ENCODE data around the gene HEXA.
A peak's percentile ranks its signal among the peaks of the same experiment; 100 is the strongest.

The HEXA gene

GRCh38 chr15:72338148-72338547, 37.7 kb downstream of the HEXA start:
- Histone ChIP-seq H3K4me3 (ENCODE audit: control insufficient read depth in 1 of 7, extremely low read depth in 1 of 7, insufficient read depth in 4 of 7, low read depth in 2 of 7, low read length in 6 of 7) (no peak overlapping the region), H3K27me3 (replicated peaks in 2 of 5; ENCODE audit: control insufficient read depth in 4 of 5, insufficient read depth in 5 of 5, low read length in 4 of 5) (no peaks in the 10 kb centered on the region), H3K9me3 (ENCODE audit: control extremely low read depth in 1 of 5, control insufficient read depth in 4 of 5, insufficient read depth in 2 of 5, low read depth in 1 of 5, low read length in 4 of 5) (peaks cover 0 to 6% (median 0%) of the 10 kb centered on the region in 5 experiments), H3K27ac (ENCODE audit: insufficient read depth in 1 of 2, low read depth in 1 of 2, low read length in 2 of 2, poor library complexity in 1 of 2, severe bottlenecking in 2 of 2) (no peak overlapping the region), H3K4me1 (ENCODE audit: control extremely low read depth in 1 of 4, control insufficient read depth in 4 of 4, insufficient read depth in 4 of 4, low read length in 3 of 4) (no peaks in the 10 kb centered on the region), H3K36me3 (ENCODE audit: control insufficient read depth in 4 of 4, insufficient read depth in 4 of 4, low read length in 3 of 4) (peaks cover 11 to 26% (median 17%) of the 10 kb centered on the region in 4 experiments)
- POLR2A ChIA-PET, result no interaction called here
- no peak for DNase-seq
- WGBS (ENCODE audit: insufficient coverage), result no CpG with 5 or more reads among the region's 2 CpGs
- CTCF ChIA-PET, result interaction anchor here (0.6 to 1.6 kb wide), 6 partner anchors 9 to 1297 kb away, joined by 3 to 4 read pairs (median 3); partner anchors contain the start of gene ARIH1

- ChIA-PET POLR2A (interaction anchor here (0.6 kb wide), 1 partner anchor 139 kb away, joined by 3 read pairs; no protein-coding TSS in a partner anchor), CTCF (no interaction called here)
- H3K4me3 ChIP-seq (ENCODE audit: control insufficient read depth in 1 of 7, extremely low read depth in 1 of 7, insufficient read depth in 4 of 7, low read depth in 2 of 7, low read length in 6 of 7), result no peak overlapping the region
- H3K36me3 ChIP-seq (ENCODE audit: control insufficient read depth in 4 of 4, insufficient read depth in 4 of 4, low read length in 3 of 4), result peaks cover 11 to 12% (median 12%) of the 10 kb centered on the region in 4 experiments
- no peaks in the 10 kb centered on the region for H3K4me1 ChIP-seq (ENCODE audit: control extremely low read depth in 1 of 4, control insufficient read depth in 4 of 4, insufficient read depth in 4 of 4, low read length in 3 of 4)
- WGBS (ENCODE audit: insufficient coverage), result 100% methylated on average over 1 of the region's 2 CpGs
- DNase-seq, result no peak
- H3K27me3 ChIP-seq (replicated peaks in 2 of 5; ENCODE audit: control insufficient read depth in 4 of 5, insufficient read depth in 5 of 5, low read length in 4 of 5), result no peaks in the 10 kb centered on the region
- peaks cover 0 to 6% (median 0%) of the 10 kb centered on the region in 5 experiments for H3K9me3 ChIP-seq (ENCODE audit: control extremely low read depth in 1 of 5, control insufficient read depth in 4 of 5, insufficient read depth in 2 of 5, low read depth in 1 of 5, low read length in 4 of 5)
- H3K27ac ChIP-seq (ENCODE audit: insufficient read depth in 1 of 2, low read depth in 1 of 2, low read length in 2 of 2, poor library complexity in 1 of 2, severe bottlenecking in 2 of 2), result no peak overlapping the region
These were observed 41.0 kb downstream of the HEXA start for GRCh38 chr15:72334842-72335241.

GRCh38 chr15:72331021-72331420, 44.8 kb downstream of the HEXA start:
- H3K4me1 ChIP-seq (ENCODE audit: control extremely low read depth in 1 of 4, control insufficient read depth in 4 of 4, insufficient read depth in 4 of 4, low read length in 3 of 4), result no peaks in the 10 kb centered on the region
- peaks cover 10 to 24% (median 19%) of the 10 kb centered on the region in 4 experiments for H3K36me3 ChIP-seq (ENCODE audit: control insufficient read depth in 4 of 4, insufficient read depth in 4 of 4, low read length in 3 of 4)
- no peak overlapping the region for H3K27ac ChIP-seq (ENCODE audit: insufficient read depth in 1 of 2, low read depth in 1 of 2, low read length in 2 of 2, poor library complexity in 1 of 2, severe bottlenecking in 2 of 2)
- no peak overlapping the region for H3K4me3 ChIP-seq (ENCODE audit: control insufficient read depth in 1 of 7, extremely low read depth in 1 of 7, insufficient read depth in 4 of 7, low read depth in 2 of 7, low read length in 6 of 7)
- no peaks in the 10 kb centered on the region for H3K27me3 ChIP-seq (replicated peaks in 2 of 5; ENCODE audit: control insufficient read depth in 4 of 5, insufficient read depth in 5 of 5, low read length in 4 of 5)
- 100% methylated on average over 3 of the region's 3 CpGs for WGBS (ENCODE audit: insufficient coverage)
- ChIA-PET CTCF (interaction anchor here (0.7 kb wide), 1 partner anchor 12 kb away, joined by 4 read pairs; no protein-coding TSS in a partner anchor), POLR2A (no interaction called here)
- no peak for DNase-seq
- peaks cover 0 to 9% (median 0%) of the 10 kb centered on the region in 5 experiments for H3K9me3 ChIP-seq (ENCODE audit: control extremely low read depth in 1 of 5, control insufficient read depth in 4 of 5, insufficient read depth in 2 of 5, low read depth in 1 of 5, low read length in 4 of 5)

- H3K9me3 ChIP-seq (ENCODE audit: control extremely low read depth in 1 of 5, control insufficient read depth in 4 of 5, insufficient read depth in 2 of 5, low read depth in 1 of 5, low read length in 4 of 5), result peaks cover 0 to 18% (median 0%) of the 10 kb centered on the region in 5 experiments
- H3K27me3 ChIP-seq (replicated peaks in 2 of 5; ENCODE audit: control insufficient read depth in 4 of 5, insufficient read depth in 5 of 5, low read length in 4 of 5), result no peaks in the 10 kb centered on the region
- H3K4me1 ChIP-seq (ENCODE audit: control extremely low read depth in 1 of 4, control insufficient read depth in 4 of 4, insufficient read depth in 4 of 4, low read length in 3 of 4), result peaks cover 4 to 12% (median 10%) of the 10 kb centered on the region in 4 experiments
- no peak for DNase-seq
- no peak overlapping the region for H3K4me3 ChIP-seq (ENCODE audit: control insufficient read depth in 1 of 7, extremely low read depth in 1 of 7, insufficient read depth in 4 of 7, low read depth in 2 of 7, low read length in 6 of 7)
- POLR2A ChIA-PET, result no interaction called here
- CTCF ChIA-PET, result interaction anchor here (0.6 to 1.9 kb wide), 2 partner anchors 14 to 16 kb away, joined by 3 read pairs; no protein-coding TSS in a partner anchor
- H3K27ac ChIP-seq (ENCODE audit: insufficient read depth in 1 of 2, low read depth in 1 of 2, low read length in 2 of 2, poor library complexity in 1 of 2, severe bottlenecking in 2 of 2), result no peak overlapping the region
- WGBS (ENCODE audit: insufficient coverage), result no CpG with 5 or more reads among the region's 1 CpG
- peaks cover 5 to 28% (median 13%) of the 10 kb centered on the region in 4 experiments for H3K36me3 ChIP-seq (ENCODE audit: control insufficient read depth in 4 of 4, insufficient read depth in 4 of 4, low read length in 3 of 4)
These were observed 52.1 kb downstream of the HEXA start for GRCh38 chr15:72323752-72324151.

- DNase-seq, result peak; percentile 88 to 95 (median 91)
- peak within 1 kb of the TSS; percentile 4 to 80 (median 61) for H3K4me3 ChIP-seq (ENCODE audit: control insufficient read depth in 1 of 7, extremely low read depth in 1 of 7, insufficient read depth in 4 of 7, low read depth in 2 of 7, low read length in 6 of 7)
- CTCF ChIA-PET, result no interaction called here
- peaks cover 0 to 8% (median 0%) of the 10 kb centered on the region in 4 experiments for H3K36me3 ChIP-seq (ENCODE audit: control insufficient read depth in 4 of 4, insufficient read depth in 4 of 4, low read length in 3 of 4)
- no peak within 1 kb of the TSS for H3K27ac ChIP-seq (ENCODE audit: insufficient read depth in 1 of 2, low read depth in 1 of 2, low read length in 2 of 2, poor library complexity in 1 of 2, severe bottlenecking in 2 of 2)
- H3K27me3 ChIP-seq (replicated peaks in 2 of 5; ENCODE audit: control insufficient read depth in 4 of 5, insufficient read depth in 5 of 5, low read length in 4 of 5), result peaks cover 0 to 4% (median 0%) of the 10 kb centered on the region in 5 experiments
- peaks cover 4 to 12% (median 10%) of the 10 kb centered on the region in 4 experiments for H3K4me1 ChIP-seq (ENCODE audit: control extremely low read depth in 1 of 4, control insufficient read depth in 4 of 4, insufficient read depth in 4 of 4, low read length in 3 of 4)
- under 1% methylated on average over 43 of the region's 58 CpGs for WGBS (ENCODE audit: insufficient coverage)
- H3K9me3 ChIP-seq (ENCODE audit: control extremely low read depth in 1 of 5, control insufficient read depth in 4 of 5, insufficient read depth in 2 of 5, low read depth in 1 of 5, low read length in 4 of 5), result peaks cover 0 to 13% (median 0%) of the 10 kb centered on the region in 5 experiments
- POLR2A ChIA-PET, result no interaction called here
These were observed 55.7 kb downstream of the HEXA start, which contains the start of gene CELF6 for GRCh38 chr15:72319985-72320671. Gene CELF6, minus strand, starts transcription at chr15:72320157. Its CDS starts 283 bp downstream, at chr15:72319874.

GRCh38 chr15:72319360-72319984, 56.3 kb downstream of the HEXA start:
- H3K9me3 ChIP-seq (ENCODE audit: control extremely low read depth in 1 of 5, control insufficient read depth in 4 of 5, insufficient read depth in 2 of 5, low read depth in 1 of 5, low read length in 4 of 5), result peaks cover 0 to 10% (median 0%) of the 10 kb centered on the region in 5 experiments
- POLR2A ChIA-PET, result no interaction called here
- no peak overlapping the region for H3K27ac ChIP-seq (ENCODE audit: insufficient read depth in 1 of 2, low read depth in 1 of 2, low read length in 2 of 2, poor library complexity in 1 of 2, severe bottlenecking in 2 of 2)
- peak overlapping the region in 2 of 7 experiments; percentile 40 to 48 for H3K4me3 ChIP-seq (ENCODE audit: control insufficient read depth in 1 of 7, extremely low read depth in 1 of 7, insufficient read depth in 4 of 7, low read depth in 2 of 7, low read length in 6 of 7)
- H3K36me3 ChIP-seq (ENCODE audit: control insufficient read depth in 4 of 4, insufficient read depth in 4 of 4, low read length in 3 of 4), result peaks cover 0 to 8% (median 0%) of the 10 kb centered on the region in 4 experiments
- 14% methylated on average over 34 of the region's 48 CpGs for WGBS (ENCODE audit: insufficient coverage)
- peaks cover 4 to 12% (median 10%) of the 10 kb centered on the region in 4 experiments for H3K4me1 ChIP-seq (ENCODE audit: control extremely low read depth in 1 of 4, control insufficient read depth in 4 of 4, insufficient read depth in 4 of 4, low read length in 3 of 4)
- peaks cover 0 to 4% (median 0%) of the 10 kb centered on the region in 5 experiments for H3K27me3 ChIP-seq (replicated peaks in 2 of 5; ENCODE audit: control insufficient read depth in 4 of 5, insufficient read depth in 5 of 5, low read length in 4 of 5)
- peak; percentile 46 to 80 (median 76) for DNase-seq
- CTCF ChIA-PET, result no interaction called here
